Measurements from ENCODE around the gene CPSF4L. TPM values are rescaled to one million over a fixed set of nuclear protein-coding genes. Genes with fewer than 3 reads are reported as not detected.

Gene CPSF4L
- total and polyA plus RNA-seq, 2 of the 13 experiments (the other 11 are each of a cell fraction or from before 2014, with no cell fraction given) = 0.73 to 1.6 TPM

DNA sequence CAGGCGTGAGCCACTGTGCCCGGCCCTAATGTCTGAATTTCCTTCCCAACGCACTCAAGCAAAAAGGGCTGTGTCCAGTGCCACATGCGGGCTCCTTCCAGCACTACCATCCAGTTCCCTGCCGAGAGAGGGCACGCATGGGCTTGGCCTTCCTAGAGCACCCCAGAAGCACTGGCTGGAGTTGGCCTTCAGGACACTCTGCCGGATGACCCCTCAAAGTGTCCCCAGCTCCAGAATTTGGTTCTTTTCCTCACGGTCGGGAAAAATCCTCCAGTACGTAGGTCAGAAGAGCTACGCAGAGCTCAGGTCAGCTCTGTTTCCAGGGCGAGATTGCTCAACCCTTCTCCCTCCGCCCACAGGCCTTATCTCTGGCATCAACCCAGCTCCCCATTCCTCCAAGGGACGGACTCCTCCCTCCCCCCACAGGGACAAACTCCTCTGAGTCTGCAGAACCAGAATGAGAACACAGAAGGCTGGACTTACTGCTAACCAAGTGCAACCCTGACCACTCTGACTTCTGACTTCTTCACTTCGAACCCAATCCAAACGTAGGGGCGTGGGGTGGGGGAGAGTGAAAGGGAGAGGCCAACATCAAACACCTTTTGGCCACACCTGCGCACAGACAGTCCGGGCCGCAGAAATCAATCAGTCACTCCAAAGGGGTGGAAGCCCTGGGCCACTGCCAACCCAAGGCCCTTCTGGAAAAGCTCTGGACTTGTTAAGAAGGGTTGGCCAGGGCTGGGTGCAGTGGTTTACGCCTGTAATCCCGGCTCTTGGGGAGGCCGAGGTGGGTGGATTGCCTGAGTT lies 46.5 kb upstream of the CPSF4L start (continued):
- peak; percentile 68 for TF ChIP-seq TEAD3 (CRISPR knock-in tag; optimal IDR thresholded peaks at IDR 0.05; ENCODE audit: borderline replicate concordance)
- TF ChIP-seq, protein P1, sequence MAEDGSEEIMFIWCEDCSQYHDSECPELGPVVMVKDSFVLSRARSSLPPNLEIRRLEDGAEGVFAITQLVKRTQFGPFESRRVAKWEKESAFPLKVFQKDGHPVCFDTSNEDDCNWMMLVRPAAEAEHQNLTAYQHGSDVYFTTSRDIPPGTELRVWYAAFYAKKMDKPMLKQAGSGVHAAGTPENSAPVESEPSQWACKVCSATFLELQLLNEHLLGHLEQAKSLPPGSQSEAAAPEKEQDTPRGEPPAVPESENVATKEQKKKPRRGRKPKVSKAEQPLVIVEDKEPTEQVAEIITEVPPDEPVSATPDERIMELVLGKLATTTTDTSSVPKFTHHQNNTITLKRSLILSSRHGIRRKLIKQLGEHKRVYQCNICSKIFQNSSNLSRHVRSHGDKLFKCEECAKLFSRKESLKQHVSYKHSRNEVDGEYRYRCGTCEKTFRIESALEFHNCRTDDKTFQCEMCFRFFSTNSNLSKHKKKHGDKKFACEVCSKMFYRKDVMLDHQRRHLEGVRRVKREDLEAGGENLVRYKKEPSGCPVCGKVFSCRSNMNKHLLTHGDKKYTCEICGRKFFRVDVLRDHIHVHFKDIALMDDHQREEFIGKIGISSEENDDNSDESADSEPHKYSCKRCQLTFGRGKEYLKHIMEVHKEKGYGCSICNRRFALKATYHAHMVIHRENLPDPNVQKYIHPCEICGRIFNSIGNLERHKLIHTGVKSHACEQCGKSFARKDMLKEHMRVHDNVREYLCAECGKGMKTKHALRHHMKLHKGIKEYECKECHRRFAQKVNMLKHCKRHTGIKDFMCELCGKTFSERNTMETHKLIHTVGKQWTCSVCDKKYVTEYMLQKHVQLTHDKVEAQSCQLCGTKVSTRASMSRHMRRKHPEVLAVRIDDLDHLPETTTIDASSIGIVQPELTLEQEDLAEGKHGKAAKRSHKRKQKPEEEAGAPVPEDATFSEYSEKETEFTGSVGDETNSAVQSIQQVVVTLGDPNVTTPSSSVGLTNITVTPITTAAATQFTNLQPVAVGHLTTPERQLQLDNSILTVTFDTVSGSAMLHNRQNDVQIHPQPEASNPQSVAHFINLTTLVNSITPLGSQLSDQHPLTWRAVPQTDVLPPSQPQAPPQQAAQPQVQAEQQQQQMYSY (CRISPR knock-in tag; IDR thresholded peaks at IDR 0.05) = peak; percentile 48; the same call in 1 of the 2 replicates
- TF ChIP-seq, protein P2, sequence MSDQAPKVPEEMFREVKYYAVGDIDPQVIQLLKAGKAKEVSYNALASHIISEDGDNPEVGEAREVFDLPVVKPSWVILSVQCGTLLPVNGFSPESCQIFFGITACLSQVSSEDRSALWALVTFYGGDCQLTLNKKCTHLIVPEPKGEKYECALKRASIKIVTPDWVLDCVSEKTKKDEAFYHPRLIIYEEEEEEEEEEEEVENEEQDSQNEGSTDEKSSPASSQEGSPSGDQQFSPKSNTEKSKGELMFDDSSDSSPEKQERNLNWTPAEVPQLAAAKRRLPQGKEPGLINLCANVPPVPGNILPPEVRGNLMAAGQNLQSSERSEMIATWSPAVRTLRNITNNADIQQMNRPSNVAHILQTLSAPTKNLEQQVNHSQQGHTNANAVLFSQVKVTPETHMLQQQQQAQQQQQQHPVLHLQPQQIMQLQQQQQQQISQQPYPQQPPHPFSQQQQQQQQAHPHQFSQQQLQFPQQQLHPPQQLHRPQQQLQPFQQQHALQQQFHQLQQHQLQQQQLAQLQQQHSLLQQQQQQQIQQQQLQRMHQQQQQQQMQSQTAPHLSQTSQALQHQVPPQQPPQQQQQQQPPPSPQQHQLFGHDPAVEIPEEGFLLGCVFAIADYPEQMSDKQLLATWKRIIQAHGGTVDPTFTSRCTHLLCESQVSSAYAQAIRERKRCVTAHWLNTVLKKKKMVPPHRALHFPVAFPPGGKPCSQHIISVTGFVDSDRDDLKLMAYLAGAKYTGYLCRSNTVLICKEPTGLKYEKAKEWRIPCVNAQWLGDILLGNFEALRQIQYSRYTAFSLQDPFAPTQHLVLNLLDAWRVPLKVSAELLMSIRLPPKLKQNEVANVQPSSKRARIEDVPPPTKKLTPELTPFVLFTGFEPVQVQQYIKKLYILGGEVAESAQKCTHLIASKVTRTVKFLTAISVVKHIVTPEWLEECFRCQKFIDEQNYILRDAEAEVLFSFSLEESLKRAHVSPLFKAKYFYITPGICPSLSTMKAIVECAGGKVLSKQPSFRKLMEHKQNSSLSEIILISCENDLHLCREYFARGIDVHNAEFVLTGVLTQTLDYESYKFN (CRISPR knock-in tag; conservative IDR thresholded peaks at IDR 0.05) = peak; percentile 84
- TF ChIP-seq SP2 (CRISPR knock-in tag; IDR thresholded peaks at IDR 0.05) = no peak
- 0 out of 4 replicates have a peak, but pooled peaks of 1 of the 2 experiments have one; percentile 39 for TF ChIP-seq POLR2A (IDR thresholded peaks at IDR 0.05; ENCODE audit: insufficient read depth in 1 of 2, low read depth in 2 of 2, low read length in 2 of 2)
- TF ChIP-seq DNMT3B (CRISPR knock-in tag; conservative IDR thresholded peaks at IDR 0.05) = peak; percentile 86; the same call in 1 of the 2 replicates
- TF ChIP-seq PTBP1 (IDR thresholded peaks at IDR 0.05; ENCODE audit: low read depth, low read length, poor library complexity, severe bottlenecking) = no peak
- TF ChIP-seq SOX5 (CRISPR knock-in tag; IDR thresholded peaks at IDR 0.05; ENCODE audit: borderline replicate concordance) = peak; percentile 51; the same call in 1 of the 2 replicates
- TF ChIP-seq, protein P3, sequence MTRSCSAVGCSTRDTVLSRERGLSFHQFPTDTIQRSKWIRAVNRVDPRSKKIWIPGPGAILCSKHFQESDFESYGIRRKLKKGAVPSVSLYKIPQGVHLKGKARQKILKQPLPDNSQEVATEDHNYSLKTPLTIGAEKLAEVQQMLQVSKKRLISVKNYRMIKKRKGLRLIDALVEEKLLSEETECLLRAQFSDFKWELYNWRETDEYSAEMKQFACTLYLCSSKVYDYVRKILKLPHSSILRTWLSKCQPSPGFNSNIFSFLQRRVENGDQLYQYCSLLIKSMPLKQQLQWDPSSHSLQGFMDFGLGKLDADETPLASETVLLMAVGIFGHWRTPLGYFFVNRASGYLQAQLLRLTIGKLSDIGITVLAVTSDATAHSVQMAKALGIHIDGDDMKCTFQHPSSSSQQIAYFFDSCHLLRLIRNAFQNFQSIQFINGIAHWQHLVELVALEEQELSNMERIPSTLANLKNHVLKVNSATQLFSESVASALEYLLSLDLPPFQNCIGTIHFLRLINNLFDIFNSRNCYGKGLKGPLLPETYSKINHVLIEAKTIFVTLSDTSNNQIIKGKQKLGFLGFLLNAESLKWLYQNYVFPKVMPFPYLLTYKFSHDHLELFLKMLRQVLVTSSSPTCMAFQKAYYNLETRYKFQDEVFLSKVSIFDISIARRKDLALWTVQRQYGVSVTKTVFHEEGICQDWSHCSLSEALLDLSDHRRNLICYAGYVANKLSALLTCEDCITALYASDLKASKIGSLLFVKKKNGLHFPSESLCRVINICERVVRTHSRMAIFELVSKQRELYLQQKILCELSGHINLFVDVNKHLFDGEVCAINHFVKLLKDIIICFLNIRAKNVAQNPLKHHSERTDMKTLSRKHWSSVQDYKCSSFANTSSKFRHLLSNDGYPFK (CRISPR knock-in tag; IDR thresholded peaks at IDR 0.05; ENCODE audit: borderline replicate concordance) = peak; percentile 46; the same call in 1 of the 2 replicates
- no peak for TF ChIP-seq ZNF33A (CRISPR knock-in tag; IDR thresholded peaks at IDR 0.05; ENCODE audit: borderline replicate concordance)
- peak; percentile 37; the same call in 1 of the 2 replicates for TF ChIP-seq KDM5A (IDR thresholded peaks at IDR 0.05; ENCODE audit: borderline replicate concordance, low read length)
- TF ChIP-seq RXRB (CRISPR knock-in tag; IDR thresholded peaks at IDR 0.05; ENCODE audit: borderline replicate concordance) = peak; percentile 83
- peak; percentile 58 for TF ChIP-seq BCL6 (CRISPR knock-in tag; IDR thresholded peaks at IDR 0.05)
- TF ChIP-seq EZH2 (conservative IDR thresholded peaks at IDR 0.05; ENCODE audit: low read depth, low read length) = no peak

All from HepG2 (cell line).